Measurements from ENCODE around the gene HPS4. TPM values are rescaled to one million over a fixed set of nuclear protein-coding genes. Genes with fewer than 3 reads are reported as not detected.
A peak's percentile ranks its signal among the peaks of the same experiment; 100 is the strongest.

The HPS4 gene
- total and polyA plus RNA-seq, 2 donors (not counting 1 experiment from before 2014, with no cell fraction given) = 23.0 to 37.7 TPM

GRCh38 chr22:26508148-26508547, 24.6 kb upstream of the HPS4 start:
- H3K79me2 ChIP-seq (ENCODE audit: control insufficient read depth, insufficient read depth, low read length) = peaks cover 17% of the 10 kb centered on the region
- DNase-seq (ENCODE audit: low read depth in 2 of 2) = no peak
- peaks cover 21% of the 10 kb centered on the region for H3K36me3 ChIP-seq (ENCODE audit: control insufficient read depth, insufficient read depth, low read length)
- no peak overlapping the region for H3K4me3 ChIP-seq (replicated peaks in 1 of 4; ENCODE audit: control extremely low read depth in 1 of 4, insufficient read depth in 1 of 4, low read depth in 3 of 4, low read length in 4 of 4)
- no peaks in the 10 kb centered on the region for H3K4me1 ChIP-seq (ENCODE audit: control insufficient read depth, extremely low read depth, insufficient read depth, low read length)
- TF ChIP-seq EZH2 (IDR thresholded peaks at IDR 0.05; ENCODE audit: low read length, missing control alignments) = no peak
- TF ChIP-seq CTCF (conservative IDR thresholded peaks at IDR 0.05 in 1 of 2, IDR thresholded peaks at IDR 0.05 in 1 of 2; ENCODE audit: low read depth in 1 of 2, low read length in 2 of 2) = no peak
- H3K27me3 ChIP-seq (ENCODE audit: control insufficient read depth, insufficient read depth, low read length) = no peaks in the 10 kb centered on the region
- no peak overlapping the region for H3K27ac ChIP-seq (ENCODE audit: insufficient read depth, low read length)
- H3K9me3 ChIP-seq (ENCODE audit: control insufficient read depth, insufficient read depth, low read depth, low read length) = no peaks in the 10 kb centered on the region
- H4K20me1 ChIP-seq (ENCODE audit: control insufficient read depth, extremely low read depth, insufficient read depth, low read length) = no peaks in the 10 kb centered on the region
- H3K4me2 ChIP-seq (ENCODE audit: extremely low read depth, insufficient read depth, low read length) = no peak overlapping the region
- H3K9ac ChIP-seq (ENCODE audit: insufficient read depth, low read length) = no peak overlapping the region
- no peak overlapping the region for H2AFZ ChIP-seq (ENCODE audit: low read length)

GRCh38 chr22:26503758-26504157, 20.2 kb upstream of the HPS4 start:
- no peak for TF ChIP-seq CTCF (conservative IDR thresholded peaks at IDR 0.05 in 1 of 2, IDR thresholded peaks at IDR 0.05 in 1 of 2; ENCODE audit: low read depth in 1 of 2, low read length in 2 of 2)
- TF ChIP-seq EZH2 (IDR thresholded peaks at IDR 0.05; ENCODE audit: low read length, missing control alignments) = no peak
- Histone ChIP-seq H3K79me2 (ENCODE audit: control insufficient read depth, insufficient read depth, low read length) (no peaks in the 10 kb centered on the region), H3K9me3 (ENCODE audit: control insufficient read depth, insufficient read depth, low read depth, low read length) (no peaks in the 10 kb centered on the region), H3K4me2 (ENCODE audit: extremely low read depth, insufficient read depth, low read length) (no peak overlapping the region), H3K27ac (ENCODE audit: insufficient read depth, low read length) (no peak overlapping the region), H3K27me3 (ENCODE audit: control insufficient read depth, insufficient read depth, low read length) (no peaks in the 10 kb centered on the region), H3K9ac (ENCODE audit: insufficient read depth, low read length) (no peak overlapping the region), H3K36me3 (ENCODE audit: control insufficient read depth, insufficient read depth, low read length) (peaks cover 22% of the 10 kb centered on the region), H3K4me1 (ENCODE audit: control insufficient read depth, extremely low read depth, insufficient read depth, low read length) (no peaks in the 10 kb centered on the region), H3K4me3 (replicated peaks in 1 of 4; ENCODE audit: control extremely low read depth in 1 of 4, insufficient read depth in 1 of 4, low read depth in 3 of 4, low read length in 4 of 4) (no peak overlapping the region), H4K20me1 (ENCODE audit: control insufficient read depth, extremely low read depth, insufficient read depth, low read length) (no peaks in the 10 kb centered on the region), H2AFZ (ENCODE audit: low read length) (no peak overlapping the region)
- no peak for DNase-seq (ENCODE audit: low read depth in 2 of 2)

- Histone ChIP-seq H2AFZ (ENCODE audit: low read length) (no peak overlapping the region), H3K79me2 (ENCODE audit: control insufficient read depth, insufficient read depth, low read length) (no peaks in the 10 kb centered on the region)
- DNase-seq (ENCODE audit: low read depth in 2 of 2) = peak; percentile 53 to 57
Observed at GRCh38 chr22:26502688-26503561, 19.3 kb upstream of the HPS4 start.

More at GRCh38 chr22:26502688-26503561, 19.3 kb upstream of the HPS4 start:
- Histone ChIP-seq H4K20me1 (ENCODE audit: control insufficient read depth, extremely low read depth, insufficient read depth, low read length) (no peaks in the 10 kb centered on the region), H3K9me3 (ENCODE audit: control insufficient read depth, insufficient read depth, low read depth, low read length) (no peaks in the 10 kb centered on the region), H3K4me2 (ENCODE audit: extremely low read depth, insufficient read depth, low read length) (no peak overlapping the region), H3K9ac (ENCODE audit: insufficient read depth, low read length) (no peak overlapping the region), H3K27me3 (ENCODE audit: control insufficient read depth, insufficient read depth, low read length) (no peaks in the 10 kb centered on the region), H3K36me3 (ENCODE audit: control insufficient read depth, insufficient read depth, low read length) (peaks cover 22% of the 10 kb centered on the region), H3K4me3 (replicated peaks in 1 of 4; ENCODE audit: control extremely low read depth in 1 of 4, insufficient read depth in 1 of 4, low read depth in 3 of 4, low read length in 4 of 4) (no peak overlapping the region), H3K27ac (ENCODE audit: insufficient read depth, low read length) (no peak overlapping the region), H3K4me1 (ENCODE audit: control insufficient read depth, extremely low read depth, insufficient read depth, low read length) (no peaks in the 10 kb centered on the region)
- TF ChIP-seq CTCF (conservative IDR thresholded peaks at IDR 0.05 in 1 of 2, IDR thresholded peaks at IDR 0.05 in 1 of 2; ENCODE audit: low read depth in 1 of 2, low read length in 2 of 2) = peak; percentile 48 to 66
- TF ChIP-seq EZH2 (IDR thresholded peaks at IDR 0.05; ENCODE audit: low read length, missing control alignments) = no peak
